ENCODE measurements around the gene SREBF1. TPM values are rescaled to one million over a fixed set of nuclear protein-coding genes. Genes with fewer than 3 reads are reported as not detected.
A peak's percentile ranks its signal among the peaks of the same experiment; 100 is the strongest.

The SREBF1 gene
- total and polyA plus RNA-seq, 10 of the 15 experiments (the other 5 are each of a cell fraction or from before 2014, with no cell fraction given), result 1.4 to 84.6 (median 20.4) TPM

GRCh38 chr17:17813725-17814095, 23.1 kb downstream of the SREBF1 start:
- H3K27me3 ChIP-seq (replicated peaks in 1 of 2; ENCODE audit: control insufficient read depth in 2 of 2, insufficient read depth in 2 of 2, low read length in 1 of 2), result no peaks in the 10 kb centered on the region
- ATAC-seq (no peak), DNase-seq (ENCODE audit: low read depth, low spot score) (no peak), FAIRE-seq (no peak)
- BruUV-seq (replicated peaks), result no TSS peak
- ChIA-PET SMC1A (ENCODE audit: uncharacterized antibody, unreplicated experiment) (interaction anchor here (1.8 to 3.7 kb wide), 2 partner anchors 19 to 105 kb away, joined by 6 to 17 read pairs; no protein-coding TSS in a partner anchor), CTCF (interaction anchor here (0.6 to 5.3 kb wide), 7 partner anchors 9 to 224 kb away, joined by 3 to 86 read pairs (median 4); partner anchors contain the start of gene SREBF1), RAD21 (ENCODE audit: unreplicated experiment) (interaction anchor here (1.0 kb wide), 1 partner anchor 47 kb away, joined by 3 read pairs; no protein-coding TSS in a partner anchor), POLR2A (no interaction called here)
- H3K79me2 ChIP-seq (ENCODE audit: control insufficient read depth, insufficient read depth, low read length), result no peaks in the 10 kb centered on the region
- no peak overlapping the region for H3K4me3 ChIP-seq
- in situ Hi-C loops (cut with MboI) (loop anchor here (5.0 kb wide), 2 partner anchors 49 to 109 kb away; no protein-coding TSS in a partner anchor), intact Hi-C loops (cut with micrococcal nuclease; ENCODE audit: unreplicated experiment) (no loop called here)
- peaks cover 7% of the 10 kb centered on the region for H3K4me1 ChIP-seq (ENCODE audit: control insufficient read depth, insufficient read depth, low read length)
- no peak overlapping the region for H3K9ac ChIP-seq (ENCODE audit: control insufficient read depth, insufficient read depth, low read length)
- 100% methylated on average over 7 of the region's 16 CpGs for WGBS (ENCODE audit: insufficient coverage, insufficient replicate concordance, low lambda C conversion rate, missing lambda C conversion rate)
- H3K27ac ChIP-seq (ENCODE audit: control insufficient read depth, insufficient read depth), result no peak overlapping the region
- H3K9me3 ChIP-seq (replicated peaks; ENCODE audit: control insufficient read depth, insufficient read depth, low read length), result no peaks in the 10 kb centered on the region
- no peak for TF ChIP-seq HCFC1 (IDR thresholded peaks at IDR 0.05; ENCODE audit: low read length)
- no peak for TF ChIP-seq NFIC (IDR thresholded peaks at IDR 0.05; ENCODE audit: low read depth, low read length)
- no peak for TF ChIP-seq PML (IDR thresholded peaks at IDR 0.05; ENCODE audit: low read length)
- peaks cover 6 to 35% of the 10 kb centered on the region in 2 experiments; a peak in 3 of 4 replicates for H3K36me3 ChIP-seq (ENCODE audit: control insufficient read depth in 2 of 2, insufficient read depth in 2 of 2, low read length in 1 of 2)
- no peaks in the 10 kb centered on the region for H4K20me1 ChIP-seq (ENCODE audit: control insufficient read depth, insufficient read depth)
- H2AFZ ChIP-seq (ENCODE audit: control insufficient read depth, low read depth, low read length), result no peak overlapping the region
- no peak overlapping the region for H3K4me2 ChIP-seq (ENCODE audit: control insufficient read depth, insufficient read depth)

DNA sequence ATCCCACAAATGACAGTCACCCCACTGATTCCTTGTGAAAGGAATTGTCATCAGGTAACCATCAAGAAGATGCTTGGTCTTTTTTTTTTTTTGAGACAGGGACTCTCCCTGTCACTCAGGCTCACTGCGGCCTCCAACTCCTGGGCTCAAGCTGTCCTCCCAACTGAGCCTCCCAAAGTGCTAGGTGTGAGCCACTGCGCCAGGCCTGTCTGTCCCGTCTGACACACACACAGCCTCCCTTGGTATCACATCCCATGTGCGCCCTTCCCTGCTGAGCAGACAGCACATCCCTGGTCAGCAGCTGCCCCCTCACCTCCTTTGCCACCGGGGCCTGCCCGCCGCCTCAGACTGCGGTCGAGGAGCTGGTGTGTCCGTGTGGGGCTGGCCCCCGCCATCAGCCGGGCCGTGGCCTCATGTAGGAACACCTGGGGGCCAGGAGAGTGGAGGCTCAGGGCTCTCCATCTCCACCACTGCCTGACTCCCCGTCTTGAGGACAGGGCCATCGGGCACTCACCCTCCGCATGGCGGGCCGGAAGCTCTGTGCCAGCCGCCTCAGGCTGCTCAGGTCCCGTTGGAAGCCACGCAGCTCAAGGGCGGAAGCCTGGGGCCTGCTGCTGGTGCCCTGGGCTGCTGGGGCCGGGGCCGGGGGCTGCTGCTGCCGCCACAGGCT, 23.6 kb downstream of the SREBF1 start:
- no peak overlapping the region for H3K4me3 ChIP-seq
- no peak overlapping the region for H2AFZ ChIP-seq (ENCODE audit: control insufficient read depth, low read depth, low read length)
- 96% methylated on average over 25 of the region's 25 CpGs for WGBS (ENCODE audit: insufficient coverage, insufficient replicate concordance, low lambda C conversion rate, missing lambda C conversion rate)
- ChIA-PET SMC1A (ENCODE audit: uncharacterized antibody, unreplicated experiment) (interaction anchor here (1.7 to 3.7 kb wide), 6 partner anchors 20 to 134 kb away, joined by 6 to 17 read pairs (median 8); no protein-coding TSS in a partner anchor), CTCF (interaction anchor here (0.6 to 5.3 kb wide), 11 partner anchors 8 to 223 kb away, joined by 3 to 86 read pairs (median 4); partner anchors contain the start of gene SREBF1), POLR2A (interaction anchor here (1.3 kb wide), 1 partner anchor 20 kb away, joined by 5 read pairs; no protein-coding TSS in a partner anchor), RAD21 (ENCODE audit: unreplicated experiment) (interaction anchor here (1.0 to 2.2 kb wide), 7 partner anchors 41 to 216 kb away, joined by 3 to 10 read pairs (median 4); no protein-coding TSS in a partner anchor)
- H4K20me1 ChIP-seq (ENCODE audit: control insufficient read depth, insufficient read depth), result no peaks in the 10 kb centered on the region
- no peak for FAIRE-seq
- H3K4me2 ChIP-seq (ENCODE audit: control insufficient read depth, insufficient read depth), result no peak overlapping the region
- no peak overlapping the region for H3K27ac ChIP-seq (ENCODE audit: control insufficient read depth, insufficient read depth)
- intact Hi-C loops (cut with micrococcal nuclease; ENCODE audit: unreplicated experiment), result no loop called here
- H3K79me2 ChIP-seq (ENCODE audit: control insufficient read depth, insufficient read depth, low read length), result no peaks in the 10 kb centered on the region
- in situ Hi-C loops (cut with MboI), result loop anchor here (5.0 kb wide), 2 partner anchors 49 to 109 kb away; no protein-coding TSS in a partner anchor
- TF ChIP-seq POLR2AphosphoS2 (IDR thresholded peaks at IDR 0.05; ENCODE audit: low read depth, low read length) (no peak), CREB1 (IDR thresholded peaks at IDR 0.05; ENCODE audit: low read depth) (no peak), ZNF24 (IDR thresholded peaks at IDR 0.05) (no peak)
- TF ChIP-seq, protein P1, sequence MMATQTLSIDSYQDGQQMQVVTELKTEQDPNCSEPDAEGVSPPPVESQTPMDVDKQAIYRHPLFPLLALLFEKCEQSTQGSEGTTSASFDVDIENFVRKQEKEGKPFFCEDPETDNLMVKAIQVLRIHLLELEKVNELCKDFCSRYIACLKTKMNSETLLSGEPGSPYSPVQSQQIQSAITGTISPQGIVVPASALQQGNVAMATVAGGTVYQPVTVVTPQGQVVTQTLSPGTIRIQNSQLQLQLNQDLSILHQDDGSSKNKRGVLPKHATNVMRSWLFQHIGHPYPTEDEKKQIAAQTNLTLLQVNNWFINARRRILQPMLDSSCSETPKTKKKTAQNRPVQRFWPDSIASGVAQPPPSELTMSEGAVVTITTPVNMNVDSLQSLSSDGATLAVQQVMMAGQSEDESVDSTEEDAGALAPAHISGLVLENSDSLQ (IDR thresholded peaks at IDR 0.05), result peak; percentile 46
- H3K27me3 ChIP-seq (replicated peaks in 1 of 2; ENCODE audit: control insufficient read depth in 2 of 2, insufficient read depth in 2 of 2, low read length in 1 of 2), result no peaks in the 10 kb centered on the region
- H3K9ac ChIP-seq (ENCODE audit: control insufficient read depth, insufficient read depth, low read length), result no peak overlapping the region
- no peak for ATAC-seq
- no peaks in the 10 kb centered on the region for H3K9me3 ChIP-seq (replicated peaks; ENCODE audit: control insufficient read depth, insufficient read depth, low read length)
- no TSS peak for BruUV-seq (replicated peaks)
- H3K4me1 ChIP-seq (ENCODE audit: control insufficient read depth, insufficient read depth, low read length), result peaks cover 8% of the 10 kb centered on the region
- no peak for DNase-seq (ENCODE audit: low read depth, low spot score)
- H3K36me3 ChIP-seq (ENCODE audit: control insufficient read depth in 2 of 2, insufficient read depth in 2 of 2, low read length in 1 of 2), result peaks cover 2 to 30% of the 10 kb centered on the region in 2 experiments; a peak in 3 of 4 replicates

All from GM12878 (cell line).